ENCODE measurements around the gene AKAP1. TPM values are rescaled to one million over a fixed set of nuclear protein-coding genes. Genes with fewer than 3 reads are reported as not detected.

Gene AKAP1
- polyA plus RNA-seq, 1 experiment, result 6.5 TPM

- ChIA-PET CTCF (no interaction called here), POLR2A (no interaction called here)
- Histone ChIP-seq H3K27me3 (ENCODE audit: control insufficient read depth, insufficient read depth, low read length) (no peaks in the 10 kb centered on the region), H3K27ac (ENCODE audit: low read depth, low read length) (no peak overlapping the region), H3K4me3 (ENCODE audit: low read depth, low read length) (no peak overlapping the region), H3K9me3 (ENCODE audit: control insufficient read depth, insufficient read depth, low read length) (no peaks in the 10 kb centered on the region)
- no peak for DNase-seq (ENCODE audit: low read depth, low spot score)
- TF ChIP-seq CTCF (IDR thresholded peaks at IDR 0.05; ENCODE audit: low read depth, low read length), result no peak
Measured at GRCh38 chr17:57104461-57105175, 19.6 kb downstream of the AKAP1 start.

GRCh38 chr17:57105591-57105990 is 20.5 kb downstream of the AKAP1 start:
- CTCF ChIA-PET, result no interaction called here
- Histone ChIP-seq H3K27me3 (ENCODE audit: control insufficient read depth, insufficient read depth, low read length) (no peaks in the 10 kb centered on the region), H3K4me3 (ENCODE audit: low read depth, low read length) (no peak overlapping the region), H3K27ac (ENCODE audit: low read depth, low read length) (no peak overlapping the region), H3K9me3 (ENCODE audit: control insufficient read depth, insufficient read depth, low read length) (no peaks in the 10 kb centered on the region)
- POLR2A ChIA-PET, result no interaction called here
- no peak for DNase-seq (ENCODE audit: low read depth, low spot score)
- TF ChIP-seq CTCF (IDR thresholded peaks at IDR 0.05; ENCODE audit: low read depth, low read length), result no peak

- Histone ChIP-seq H3K9me3 (ENCODE audit: control insufficient read depth, insufficient read depth, low read length) (no peaks in the 10 kb centered on the region), H3K27ac (ENCODE audit: low read depth, low read length) (no peak overlapping the region), H3K27me3 (ENCODE audit: control insufficient read depth, insufficient read depth, low read length) (no peaks in the 10 kb centered on the region), H3K4me3 (ENCODE audit: low read depth, low read length) (no peak overlapping the region)
- peak; percentile 16; the same call in 1 of the 2 replicates for TF ChIP-seq CTCF (IDR thresholded peaks at IDR 0.05; ENCODE audit: low read depth, low read length)
- CTCF ChIA-PET, result interaction anchor here (1.1 to 1.9 kb wide), 3 partner anchors 15 to 641 kb away, joined by 3 to 5 read pairs (median 4); no protein-coding TSS in a partner anchor
- POLR2A ChIA-PET, result no interaction called here
- DNase-seq (ENCODE audit: low read depth, low spot score), result no peak
Measured at GRCh38 chr17:57106107-57106835, 21.2 kb downstream of the AKAP1 start.

GRCh38 chr17:57106836-57107497 is 21.9 kb downstream of the AKAP1 start:
- DNase-seq (ENCODE audit: low read depth, low spot score), result no peak
- Histone ChIP-seq H3K4me3 (ENCODE audit: low read depth, low read length) (no peak overlapping the region), H3K9me3 (ENCODE audit: control insufficient read depth, insufficient read depth, low read length) (no peaks in the 10 kb centered on the region), H3K27ac (ENCODE audit: low read depth, low read length) (no peak overlapping the region), H3K27me3 (ENCODE audit: control insufficient read depth, insufficient read depth, low read length) (no peaks in the 10 kb centered on the region)
- CTCF ChIA-PET, result interaction anchor here (1.1 to 1.9 kb wide), 3 partner anchors 15 to 641 kb away, joined by 3 to 5 read pairs (median 4); no protein-coding TSS in a partner anchor
- TF ChIP-seq CTCF (IDR thresholded peaks at IDR 0.05; ENCODE audit: low read depth, low read length), result no peak
- POLR2A ChIA-PET, result no interaction called here
